LHCN-M2 (cell line): ENCODE results near the gene RIC3. TPM values are rescaled to one million over a fixed set of nuclear protein-coding genes. Genes with fewer than 3 reads are reported as not detected.
A peak's percentile ranks its signal among the peaks of the same experiment; 100 is the strongest.

Experiments used
- DNase-seq: peaks from one replicate; pipeline ENCODE4 v3.0.0-alpha.2; 2012; ENCODE audit warnings: low read depth
- total RNA-seq: library from RNA; depleted of rRNA; stranded (reverse); fragments of >200 nt; gene quantifications from 2 replicates; pipeline ENCODE4 v1.2.3, GENCODE V29; 2014; rRNA removed

Gene RIC3
- total RNA-seq, 1 experiment from 2014 or later = not detected

DNA sequence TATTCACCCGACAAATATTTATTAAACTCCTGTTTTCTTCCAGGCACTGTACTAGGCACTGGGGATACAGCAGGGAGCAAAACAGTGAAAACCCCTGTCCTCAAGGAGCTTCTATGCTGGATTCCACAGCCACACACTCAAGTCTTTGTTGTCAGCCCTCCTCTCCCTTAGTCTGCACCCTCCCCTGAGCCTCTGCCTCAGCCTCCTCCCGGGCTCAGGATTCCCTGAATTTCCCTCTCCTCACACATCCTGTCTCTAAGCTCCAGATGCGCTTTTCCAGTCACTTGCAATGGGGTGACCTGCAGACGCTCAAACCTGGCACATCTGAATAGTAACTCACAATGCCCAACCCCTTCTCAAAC lies 101.3 kb downstream of the RIC3 start:
- DNase-seq = no peak

DNA sequence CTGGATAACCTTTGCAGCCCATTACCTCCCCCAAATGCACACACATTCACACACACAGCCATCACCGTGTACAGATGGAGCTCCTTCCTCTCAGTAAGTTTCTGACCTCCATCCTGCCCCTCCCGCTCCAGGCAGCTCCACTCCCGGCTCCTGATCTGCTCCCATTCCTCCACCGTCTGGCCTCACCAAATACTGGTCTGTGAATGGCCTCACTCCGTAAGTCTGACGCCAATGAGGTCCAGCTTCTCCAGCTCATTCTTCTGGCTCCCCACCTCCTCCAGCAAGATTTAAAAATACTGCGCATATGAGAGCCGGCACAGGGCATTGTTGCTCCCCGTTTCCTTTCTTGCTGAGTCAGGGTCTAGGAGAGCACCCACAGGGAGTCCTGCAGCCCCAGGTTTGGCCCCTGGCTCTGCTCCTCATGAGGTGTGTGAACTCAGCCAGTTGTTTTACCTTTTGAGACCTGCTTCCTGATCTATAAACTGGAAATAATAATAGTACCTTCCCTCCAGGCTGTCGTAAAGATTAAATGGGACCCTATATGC lies 101.8 kb downstream of the RIC3 start:
- no peak for DNase-seq

DNA sequence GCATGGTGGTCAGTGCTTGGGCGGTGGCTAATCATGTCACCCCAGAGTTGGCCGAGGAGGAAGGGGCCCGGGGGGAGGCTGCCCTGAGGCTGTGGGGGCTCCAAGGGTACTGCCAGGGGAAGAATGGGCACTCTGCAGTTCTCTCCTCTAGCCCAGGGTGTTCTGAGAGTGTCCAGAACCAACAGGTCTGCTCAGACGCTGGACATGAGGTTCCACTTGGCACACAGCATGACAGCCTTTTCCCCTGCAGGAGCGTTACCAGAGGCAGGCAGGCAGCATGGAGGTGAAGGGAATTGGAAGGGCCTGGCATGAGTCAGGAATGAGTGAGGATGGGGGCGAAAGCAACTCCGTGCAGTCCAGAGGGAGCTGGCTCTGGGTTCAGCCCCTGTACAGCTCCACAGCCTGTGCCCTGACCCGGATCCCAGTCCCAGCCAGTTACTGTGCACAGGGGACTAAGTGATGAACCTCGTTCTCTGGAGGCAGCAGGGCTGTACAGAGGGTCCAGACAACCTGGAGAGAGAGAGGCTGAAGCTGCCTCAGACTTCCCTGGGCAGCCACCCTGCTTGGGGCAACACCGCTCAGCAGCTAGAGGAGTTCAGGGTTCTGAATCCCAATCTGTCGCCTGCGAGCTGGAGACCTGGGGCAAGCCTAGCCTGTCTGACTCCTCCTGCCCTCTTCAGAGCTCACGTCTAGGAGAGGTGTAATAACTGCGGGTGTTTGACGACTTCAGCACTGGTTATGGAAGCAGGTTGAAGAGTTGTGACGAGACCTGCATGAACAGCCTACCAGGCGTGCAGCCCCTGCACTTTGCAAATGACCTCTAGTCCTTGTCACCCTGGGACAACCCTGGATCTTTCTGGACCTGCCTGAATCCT lies 102.6 kb downstream of the RIC3 start:
- no peak for DNase-seq

DNA sequence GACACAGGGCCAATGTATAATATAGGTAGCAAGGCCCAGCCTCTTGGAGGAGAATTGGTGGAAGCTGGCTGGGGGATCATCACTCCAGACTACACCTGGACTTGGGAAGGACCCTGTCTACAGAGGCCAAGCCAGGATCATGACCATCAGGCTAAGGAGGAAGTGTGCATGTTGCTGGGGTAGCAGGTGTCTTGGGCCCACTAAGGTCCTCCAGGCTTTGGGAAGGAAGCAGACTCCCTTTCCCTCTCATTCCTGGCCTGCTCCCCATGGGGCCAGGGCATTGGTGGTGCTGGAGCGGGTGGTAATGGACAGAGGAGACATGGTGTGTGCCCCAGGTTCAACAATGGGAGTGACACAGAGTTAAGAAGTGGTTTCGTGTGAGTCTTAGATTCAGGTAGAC lies 103.8 kb downstream of the RIC3 start:
- DNase-seq = no peak

DNA sequence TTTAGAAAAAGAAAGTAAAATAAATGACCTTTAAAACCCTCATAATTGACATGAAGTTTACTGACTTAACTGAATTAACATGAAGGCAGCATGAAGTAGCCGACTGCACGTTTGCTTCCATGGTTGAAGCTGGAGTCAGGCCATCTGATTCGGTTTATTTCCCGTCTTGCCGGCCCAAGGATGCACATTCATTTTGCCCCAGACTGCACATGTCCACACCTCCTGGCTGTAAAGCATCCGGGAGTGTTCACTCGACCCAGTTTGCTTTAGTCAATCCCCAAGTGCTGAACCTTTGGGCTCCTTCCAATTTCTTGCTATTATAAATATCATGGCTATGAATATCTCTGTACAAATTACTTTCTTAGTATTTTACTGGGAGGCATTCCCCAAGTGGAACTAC lies 105.5 kb downstream of the RIC3 start:
- DNase-seq = peak; percentile 32

DNA sequence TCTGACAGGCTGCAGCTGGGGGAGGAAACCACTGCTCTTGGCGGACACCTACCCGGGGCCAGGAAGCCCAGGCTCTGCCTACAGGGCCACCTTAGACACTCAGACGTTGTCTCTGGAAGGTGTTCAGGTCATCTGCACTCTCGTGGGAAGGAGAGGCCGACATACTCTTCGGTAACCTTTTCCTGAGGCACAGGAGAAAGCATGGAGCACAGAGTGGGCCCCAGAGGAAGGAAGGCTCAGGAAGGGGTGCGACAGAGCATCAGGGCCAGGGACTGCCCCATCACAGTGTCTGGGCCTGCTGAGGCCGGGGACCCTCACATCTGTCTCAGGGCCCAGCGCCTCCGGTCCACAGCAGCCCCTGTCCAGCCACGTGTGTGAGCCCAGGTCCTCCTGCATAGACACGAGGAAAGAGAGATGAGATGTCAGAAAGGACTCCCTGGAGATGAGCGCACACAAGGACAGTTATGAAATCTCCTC lies 106.0 kb downstream of the RIC3 start:
- DNase-seq = no peak

DNA sequence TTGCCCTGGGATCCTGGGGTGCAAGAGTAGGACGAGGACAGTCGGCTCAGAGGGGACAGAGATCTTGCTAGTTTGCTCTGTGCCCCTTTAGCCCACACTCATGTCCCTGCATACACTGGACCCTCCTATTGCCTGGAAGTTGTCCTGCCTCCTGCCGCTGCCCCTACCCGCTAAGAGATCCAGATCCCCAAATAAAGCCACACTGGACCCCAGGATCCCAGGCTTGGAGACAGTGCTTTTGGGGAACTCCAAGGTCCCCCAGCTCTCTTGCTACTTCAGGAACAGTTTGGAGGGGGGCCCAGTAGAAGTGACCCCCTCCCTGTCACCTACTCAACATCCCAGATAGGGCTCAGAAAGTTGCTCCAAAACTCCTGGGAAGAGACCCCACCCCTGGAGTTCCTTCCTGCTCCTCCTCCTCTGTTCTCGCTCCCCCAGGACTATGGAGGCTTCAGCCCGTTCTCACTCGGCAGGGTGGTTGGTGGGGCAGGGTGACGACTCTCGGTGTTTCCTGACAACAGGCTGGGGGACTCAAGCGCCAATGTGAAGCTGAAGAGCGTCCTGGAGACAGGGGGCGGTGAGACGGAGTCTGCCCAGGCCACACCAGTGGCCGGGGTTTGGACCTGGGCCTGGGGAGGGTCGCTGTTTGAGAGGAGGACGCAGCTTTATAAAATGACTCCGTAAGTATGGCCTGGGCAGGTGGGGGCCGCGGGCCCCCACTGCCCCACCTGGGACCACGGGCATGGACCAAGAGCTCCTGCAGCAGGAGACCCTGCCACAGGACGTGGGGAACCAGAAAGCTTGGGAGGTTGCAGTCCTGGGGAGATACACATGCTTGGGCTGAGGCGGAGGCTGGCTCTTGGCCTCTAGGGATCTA lies 107.0 kb downstream of the RIC3 start:
- DNase-seq = no peak

DNA sequence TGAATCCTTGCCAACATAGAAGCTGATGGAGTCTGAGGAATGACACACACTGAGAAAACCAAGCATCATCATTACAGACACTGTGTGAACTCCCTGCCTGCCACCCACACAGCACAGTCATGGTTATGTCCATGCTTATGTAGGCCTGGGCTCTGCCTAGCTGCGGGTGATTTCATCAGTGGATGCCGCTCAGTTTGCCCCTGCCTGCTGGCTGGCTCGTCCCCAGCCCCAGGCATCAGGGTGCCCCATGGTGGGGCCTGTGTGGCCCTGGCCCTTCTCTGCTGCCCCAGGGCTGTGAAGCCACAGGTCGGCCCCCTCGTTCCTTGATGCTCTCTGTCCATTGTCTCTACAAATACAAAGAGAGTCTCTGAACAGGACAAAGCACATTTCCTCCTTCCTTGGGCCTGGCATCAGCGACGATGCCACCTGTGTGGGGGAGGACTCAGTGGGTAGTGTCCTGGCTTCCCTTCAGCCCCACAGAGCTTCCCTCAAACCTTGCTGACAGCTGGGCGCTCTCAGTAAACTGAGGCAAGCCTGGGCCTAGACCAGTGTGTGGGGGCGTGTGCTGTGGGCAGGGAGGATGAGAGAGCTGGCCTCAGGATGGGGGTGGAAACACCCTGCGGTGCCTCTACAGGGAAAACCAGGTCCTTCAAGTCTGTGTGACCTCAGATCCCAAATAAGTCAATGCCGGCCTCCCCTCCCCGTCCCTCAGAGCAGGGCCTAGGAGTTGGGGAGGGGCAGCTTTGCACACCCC lies 107.8 kb downstream of the RIC3 start:
- DNase-seq = peak; percentile 31

DNA sequence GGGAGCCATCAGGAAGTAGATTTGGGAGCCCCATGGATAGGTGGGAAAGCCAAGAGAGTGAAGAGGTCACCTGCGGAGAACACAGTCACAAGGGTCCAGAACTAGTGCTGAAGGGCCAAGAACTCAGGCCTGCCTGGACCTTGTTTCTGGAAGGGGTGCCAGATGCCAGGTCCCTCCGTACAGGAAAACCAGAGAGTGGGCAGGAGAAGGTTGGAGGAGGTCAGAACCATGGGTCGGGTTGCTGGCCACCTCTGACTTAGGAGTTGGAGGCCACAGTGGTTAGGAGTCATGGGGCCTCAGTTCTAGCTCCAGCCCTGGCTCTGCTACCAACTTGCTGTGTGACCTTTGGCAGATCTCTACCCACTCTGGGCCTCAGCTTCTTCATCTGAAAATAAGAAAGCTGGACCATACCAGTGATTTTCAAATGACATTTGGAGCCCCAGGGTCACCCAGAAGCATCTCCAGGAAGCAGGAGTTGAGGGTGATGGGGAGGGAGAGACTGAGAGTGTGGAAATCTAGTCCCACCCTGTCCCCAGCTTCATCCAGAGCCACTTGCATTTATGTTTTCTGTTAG lies 108.6 kb downstream of the RIC3 start:
- no peak for DNase-seq

DNA sequence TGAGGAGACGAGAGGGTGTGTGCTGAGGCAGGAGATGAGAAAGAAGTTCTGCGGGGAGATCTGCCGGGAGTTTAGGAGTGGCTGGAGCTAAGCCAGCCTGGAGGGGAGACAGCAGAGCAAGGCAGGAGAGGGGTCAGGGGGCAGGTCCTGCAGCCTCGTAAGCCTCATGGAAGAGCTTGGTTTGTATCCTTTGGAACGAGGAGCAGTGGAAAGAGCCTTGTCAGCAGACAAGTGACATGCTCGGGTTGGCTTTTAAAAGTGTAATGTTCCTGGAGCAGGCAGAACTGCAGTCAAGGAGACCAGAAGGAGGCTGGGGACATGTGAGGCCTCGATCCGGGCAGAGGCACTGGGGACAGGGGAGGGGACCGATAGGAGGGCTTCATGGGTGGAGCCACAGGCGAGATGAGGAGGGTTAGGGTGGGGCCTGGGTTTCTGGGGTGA lies 109.2 kb downstream of the RIC3 start:
- no peak for DNase-seq

DNA sequence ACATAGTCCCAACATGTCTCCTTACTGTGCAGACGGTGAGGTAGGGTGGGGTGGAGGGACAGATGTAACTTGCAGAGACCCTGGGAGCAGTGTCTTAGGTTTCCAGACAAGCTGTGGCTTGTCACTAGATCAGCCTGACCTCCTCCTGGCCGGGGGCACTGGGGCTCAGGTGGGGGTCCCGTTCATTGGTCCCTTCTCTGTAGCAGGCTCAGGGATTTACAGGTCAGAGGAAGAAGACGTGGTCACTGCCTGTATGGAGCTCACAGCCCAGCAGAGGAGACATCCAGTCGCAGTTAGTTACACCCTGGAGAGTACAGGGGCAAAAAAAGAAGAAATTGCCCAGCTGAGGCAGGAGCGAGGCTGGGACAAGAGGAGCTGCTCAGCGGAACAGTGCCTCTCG lies 109.8 kb downstream of the RIC3 start:
- no peak for DNase-seq

DNA sequence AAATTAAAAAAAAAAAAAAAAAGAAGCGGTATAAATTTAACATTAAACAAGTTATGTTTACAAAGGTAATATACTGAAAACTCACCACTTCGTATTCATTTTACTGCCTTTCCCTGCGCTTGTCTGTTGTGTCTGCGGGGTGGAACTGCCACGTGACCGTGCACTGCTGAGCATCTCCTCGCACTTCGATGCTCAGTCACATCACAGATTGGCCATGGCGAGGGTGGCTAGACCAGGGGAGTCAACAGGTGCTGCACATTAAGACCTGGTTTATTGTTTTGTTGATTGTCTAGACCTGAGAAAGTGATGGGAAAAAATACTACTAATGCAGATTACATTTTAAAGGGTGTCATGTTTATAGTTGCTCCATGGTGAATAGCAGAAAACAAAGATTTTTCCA lies 110.6 kb downstream of the RIC3 start:
- no peak for DNase-seq

DNA sequence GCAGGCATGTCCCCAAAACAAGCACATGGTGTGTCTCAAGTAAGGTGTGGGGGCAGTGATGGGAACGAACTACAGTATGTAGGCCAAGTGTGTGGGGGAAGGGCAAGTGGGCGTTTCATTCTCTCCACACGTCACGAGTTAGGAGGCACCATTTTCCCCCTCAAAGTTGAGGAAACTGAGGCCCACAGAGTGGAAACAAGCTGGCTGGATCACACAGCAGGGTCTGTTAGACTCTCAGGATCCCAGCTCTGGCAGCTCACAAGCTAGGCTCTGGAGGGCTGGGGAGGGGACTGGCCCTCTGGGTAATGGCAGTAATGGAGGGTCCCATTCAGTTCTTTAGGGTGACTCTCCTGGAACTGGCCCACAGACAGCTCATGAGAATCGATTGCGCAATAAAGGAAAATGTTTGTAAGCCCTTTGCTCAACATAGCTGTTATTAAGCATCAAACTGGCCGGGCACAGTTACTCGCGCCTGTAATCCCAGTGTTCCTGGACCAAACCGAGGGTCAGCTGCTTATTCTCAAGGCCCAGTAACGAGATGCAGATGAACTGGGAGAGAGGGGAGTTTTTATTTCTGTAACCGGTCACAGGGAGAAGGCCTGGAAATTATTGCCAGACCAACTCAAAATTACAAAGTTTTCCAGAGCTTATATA lies 111.9 kb downstream of the RIC3 start:
- DNase-seq = peak; percentile 67

Other genes with a start within 250 kb of the RIC3 start
- not detected in 2 replicates for gene OR10A6, start 237.8 kb downstream of the RIC3 start, total RNA-seq
- not detected in 2 replicates for gene OR10A3, start 227.3 kb downstream of the RIC3 start, total RNA-seq
- gene NLRP10, start 203.6 kb downstream of the RIC3 start, total RNA-seq = 2.7 and 10.7 TPM in 2 replicates
- 220 and 355 TPM in 2 replicates for gene EIF3F, start 181.7 kb downstream of the RIC3 start, total RNA-seq
- gene TUB, start 87.8 kb downstream of the RIC3 start, total RNA-seq = 4.1 and 5.3 TPM in 2 replicates
- not detected in 2 replicates for gene LMO1, start 94.9 kb upstream of the RIC3 start, total RNA-seq